HCT116 (cell line): ENCODE results near the gene ARL8B. TPM values are rescaled to one million over a fixed set of nuclear protein-coding genes. Genes with fewer than 3 reads are reported as not detected.

Source experiments
- ATAC-seq: fragments of 200-7000 bp; cut with Tn5 transposase; 2 replicates; pipeline ENCODE4 v1.9.1; 2020; ENCODE audit warnings: mild to moderate bottlenecking, moderate library complexity
- BruUV-seq: library from RNA; stranded (reverse); fragments of 400-500 nt; replicated peaks from 2 replicates; lab custom pipeline; 2021; lab: Mats Ljungman, UMichigan
- CTCF ChIA-PET: fragments of 300-600 bp; sonication (Branson Sonifier 250); formaldehyde crosslinking; loops from one replicate; lab custom pipeline; 2021; ENCODE audit warnings: antibody characterized with exemption; lab: Charles Lee
- POLR2A ChIA-PET: fragments of 300-600, 350-600 bp; sonication (Branson Sonifier 250); formaldehyde crosslinking; loops from one replicate; lab custom pipeline; 2021; ENCODE audit warnings: antibody characterized with exemption; lab: Charles Lee
- RAD21 ChIA-PET, 2 experiments: fragments of 300-600 bp; sonication (Branson Sonifier 250); formaldehyde crosslinking; loops; one replicate each; lab custom pipeline; 2023; ENCODE audit warnings: low total read pairs in 2 of 2; ENCODE audit not compliant: uncharacterized antibody in 2 of 2, unreplicated experiment in 2 of 2, low non-redundant PET in 1 of 2; lab: Charles Lee
- DNase-seq: peaks from one replicate; pipeline ENCODE4 v3.0.0-alpha.2; 2010; ENCODE audit warnings: low read depth, low spot score
- H2AFZ ChIP-seq: fragments of 200-600 bp; shearing (Covaris generic), sonication (generic); 2 replicates; pipeline ENCODE4 v1.6.1; 2017; ENCODE audit warnings: low read depth, mixed run types, mixed read lengths, antibody characterized with exemption, low read length; ENCODE audit not compliant: poor library complexity, severe bottlenecking
- H3K27ac ChIP-seq: 2 replicates; pipeline ENCODE4 v1.5.1; 2012; ENCODE audit warnings: low read depth, low read length
- H3K27me3 ChIP-seq: fragments of 200-600 bp; sonication (generic); 2 replicates; pipeline ENCODE4 v1.6.1; 2016; ENCODE audit warnings: mixed run types, low read length, mixed read lengths; ENCODE audit not compliant: insufficient read depth
- H3K36me3 ChIP-seq, 2 experiments: fragments of 200-500 bp in 1 of 2; fragments of 200-600 bp in 1 of 2; sonication (Bioruptor generic) in 1 of 2; sonication (generic) in 1 of 2; 2 replicates each; pipeline versions ENCODE4 v1.5.1 to v1.6.1; 2014 to 2016; ENCODE audit warnings: low read length in 2 of 2, inconsistent platforms in 1 of 2, mixed read lengths in 1 of 2, mixed run types in 1 of 2; ENCODE audit not compliant: insufficient read depth in 2 of 2, control insufficient read depth in 1 of 2
- H3K4me1 ChIP-seq, 2 experiments: fragments of 200-600 bp in 1 of 2; sonication (generic) in 1 of 2; 2 replicates each; pipeline versions ENCODE4 v1.5.1 to v1.6.1; 2012 to 2017; ENCODE audit warnings: low read length in 2 of 2, inconsistent platforms in 1 of 2, mild to moderate bottlenecking in 1 of 2, mixed read lengths in 1 of 2, mixed run types in 1 of 2, moderate library complexity in 1 of 2; ENCODE audit not compliant: insufficient read depth in 2 of 2, control insufficient read depth in 1 of 2
- H3K4me2 ChIP-seq: fragments of 200-600 bp; sonication (generic); 2 replicates; pipeline ENCODE4 v1.6.1; 2017; ENCODE audit warnings: mixed run types, low read length, mixed read lengths
- H3K4me3 ChIP-seq, 2 experiments: fragments of 200-600 bp in 1 of 2; sonication (generic) in 1 of 2; replicated peaks in 1 of 2; 2 replicates each; pipeline ENCODE4 v1.5.1; 2011 to 2016; ENCODE audit warnings: low read length in 2 of 2, control low read depth in 1 of 2, low read depth in 1 of 2, mild to moderate bottlenecking in 1 of 2, mixed read lengths in 1 of 2, mixed run types in 1 of 2
- H3K79me2 ChIP-seq: fragments of 200-600 bp; sonication (generic); 2 replicates; pipeline ENCODE4 v1.6.1; 2017; ENCODE audit warnings: mild to moderate bottlenecking, mixed run types, low read length, moderate library complexity, mixed read lengths; ENCODE audit not compliant: insufficient read depth
- H3K9ac ChIP-seq: fragments of 200-600 bp; sonication (generic); 2 replicates; pipeline ENCODE4 v1.6.1; 2016; ENCODE audit warnings: low read length, mixed read lengths
- H3K9me2 ChIP-seq: fragments of 200-600 bp; sonication (generic), shearing (Covaris generic); 2 replicates; pipeline ENCODE4 v1.6.1; 2017; ENCODE audit warnings: mixed run types, mild to moderate bottlenecking, moderate library complexity; ENCODE audit not compliant: insufficient read depth
- H3K9me3 ChIP-seq, 2 experiments: fragments of 200-500 bp in 1 of 2; fragments of 200-600 bp in 1 of 2; sonication (Bioruptor generic) in 1 of 2; sonication (generic) in 1 of 2; 2 replicates each; pipeline ENCODE4 v1.6.1; 2014 to 2017; ENCODE audit warnings: low read length in 2 of 2, mixed read lengths in 2 of 2, inconsistent platforms in 1 of 2, low read depth in 1 of 2, mild to moderate bottlenecking in 1 of 2, mixed run types in 1 of 2, moderate library complexity in 1 of 2; ENCODE audit not compliant: control insufficient read depth in 1 of 2, insufficient read depth in 1 of 2
- H4K20me1 ChIP-seq: fragments of 200-600 bp; sonication (generic), shearing (Covaris generic); 2 replicates; pipeline ENCODE4 v1.6.1; 2017; ENCODE audit warnings: mixed run types, mild to moderate bottlenecking, moderate library complexity; ENCODE audit not compliant: insufficient read depth
- CBX3 ChIP-seq: IDR thresholded peaks from 2 replicates; pipeline ENCODE4 v1.6.1; 2012; ENCODE audit warnings: low read depth
- CEBPB ChIP-seq: IDR thresholded peaks from 2 replicates; pipeline ENCODE4 v1.6.1; 2012; ENCODE audit warnings: low read depth
- ELF1 ChIP-seq: IDR thresholded peaks from 2 replicates; pipeline ENCODE4 v1.6.1; 2012; ENCODE audit warnings: low read depth, borderline replicate concordance
- EZH2phosphoT487 ChIP-seq: fragments of 200-600 bp; IDR thresholded peaks from 2 replicates; pipeline ENCODE4 v1.6.1; 2018; ENCODE audit warnings: antibody characterized with exemption, borderline replicate concordance
- FOSL1 ChIP-seq: IDR thresholded peaks from 2 replicates; pipeline ENCODE4 v1.6.1; 2012; ENCODE audit warnings: low read depth
- JUND ChIP-seq: IDR thresholded peaks from 2 replicates; pipeline ENCODE4 v1.6.1; 2012
- POLR2A ChIP-seq: IDR thresholded peaks from 2 replicates; pipeline ENCODE4 v1.7.0; 2011; ENCODE audit warnings: borderline replicate concordance; ENCODE audit not compliant: insufficient read depth, insufficient read length; ENCODE audit errors: extremely low read depth
- POLR2AphosphoS5 ChIP-seq: IDR thresholded peaks from 2 replicates; pipeline ENCODE4 v1.6.1; 2011; ENCODE audit warnings: mild to moderate bottlenecking, low read depth, low read length, moderate library complexity
- RAD21 ChIP-seq: IDR thresholded peaks from 2 replicates; pipeline ENCODE4 v1.6.1; 2012; ENCODE audit warnings: low read depth, mild to moderate bottlenecking
- SIN3A ChIP-seq: IDR thresholded peaks from 2 replicates; pipeline ENCODE4 v1.6.1; 2012; ENCODE audit warnings: low read depth
- SP1 ChIP-seq: IDR thresholded peaks from 2 replicates; pipeline ENCODE4 v1.6.1; 2012; ENCODE audit warnings: low read depth
- SRF ChIP-seq: IDR thresholded peaks from 2 replicates; pipeline ENCODE4 v1.6.1; 2012; ENCODE audit warnings: low read depth
- TCF7L2 ChIP-seq: IDR thresholded peaks from 2 replicates; pipeline ENCODE4 v1.7.0; 2011; ENCODE audit warnings: borderline replicate concordance, inconsistent platforms; ENCODE audit not compliant: insufficient read depth, insufficient read length; ENCODE audit errors: extremely low read depth
- ZFX ChIP-seq: fragments of 450-650 bp; IDR thresholded peaks from 2 replicates; pipeline ENCODE4 v1.6.1; 2017
- ZNF274 ChIP-seq: fragments of 200-500 bp; sonication (Bioruptor generic); IDR thresholded peaks from 2 replicates; pipeline ENCODE4 v1.6.1; 2014; ENCODE audit warnings: mild to moderate bottlenecking, low read depth, low read length, inconsistent platforms
- intact Hi-C: fragments of 100-400 bp; cut with micrococcal nuclease; formaldehyde crosslinking; loops from 2 replicates; pipeline ENCODE4 v1.10.0; 2022
- total RNA-seq: library from RNA; stranded (reverse); gene quantifications from one replicate; pipeline ENCODE4 v1.2.1, GENCODE V29; 2021; ENCODE audit not compliant: unreplicated experiment
- TF ChIP-seq, protein P1 (sequence below): IDR thresholded peaks from 2 replicates; pipeline ENCODE4 v1.6.1; 2011; ENCODE audit warnings: mild to moderate bottlenecking, low read length, moderate library complexity; ENCODE audit not compliant: insufficient replicate concordance; ENCODE audit errors: extremely low read depth
- TF ChIP-seq, protein P2 (sequence below): IDR thresholded peaks from 2 replicates; pipeline ENCODE4 v1.6.1; 2012
- TF ChIP-seq, protein P3 (sequence below): IDR thresholded peaks from 2 replicates; pipeline ENCODE4 v1.6.1; 2012; ENCODE audit warnings: low read depth
- TF ChIP-seq, protein P4 (sequence below): IDR thresholded peaks from 2 replicates; pipeline ENCODE4 v1.6.1; 2012

Gene ARL8B
- total RNA-seq, 1 experiment from 2014 or later: 38.1 TPM

DNA sequence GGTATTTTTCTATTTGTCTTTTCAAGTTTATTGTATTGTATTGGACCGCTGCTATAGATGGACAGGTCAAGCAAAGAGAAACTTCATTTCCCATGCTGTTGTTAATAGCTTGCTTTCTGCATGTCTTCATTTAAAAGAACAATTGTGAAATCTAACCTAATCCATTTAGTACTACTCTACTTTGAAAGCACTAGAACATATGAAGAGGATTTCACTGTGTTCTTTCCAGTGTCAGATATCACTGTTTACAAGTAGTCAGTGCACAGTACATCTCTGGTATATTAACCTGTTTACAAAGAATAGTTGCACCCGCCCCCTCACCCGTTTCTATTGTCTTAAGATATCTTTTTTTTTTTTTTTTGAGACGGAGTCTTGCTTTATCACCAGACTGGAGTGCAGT, 43.6 kb downstream of the ARL8B start:
- H3K4me1 ChIP-seq: peaks cover 27 to 30% of the 10 kb centered on the region in 2 experiments
- no peaks in the 10 kb centered on the region for H3K9me2 ChIP-seq
- no peak overlapping the region for H3K27ac ChIP-seq
- DNase-seq (no peak), ATAC-seq (no peak)
- H3K4me3 ChIP-seq: no peak overlapping the region
- H3K9ac ChIP-seq: no peak overlapping the region
- peaks cover 21% of the 10 kb centered on the region; the same call in 1 of the 2 replicates for H4K20me1 ChIP-seq
- H3K36me3 ChIP-seq: no peaks in the 10 kb centered on the region
- no peak for TF ChIP-seq TCF7L2
- TF ChIP-seq, protein P1, sequence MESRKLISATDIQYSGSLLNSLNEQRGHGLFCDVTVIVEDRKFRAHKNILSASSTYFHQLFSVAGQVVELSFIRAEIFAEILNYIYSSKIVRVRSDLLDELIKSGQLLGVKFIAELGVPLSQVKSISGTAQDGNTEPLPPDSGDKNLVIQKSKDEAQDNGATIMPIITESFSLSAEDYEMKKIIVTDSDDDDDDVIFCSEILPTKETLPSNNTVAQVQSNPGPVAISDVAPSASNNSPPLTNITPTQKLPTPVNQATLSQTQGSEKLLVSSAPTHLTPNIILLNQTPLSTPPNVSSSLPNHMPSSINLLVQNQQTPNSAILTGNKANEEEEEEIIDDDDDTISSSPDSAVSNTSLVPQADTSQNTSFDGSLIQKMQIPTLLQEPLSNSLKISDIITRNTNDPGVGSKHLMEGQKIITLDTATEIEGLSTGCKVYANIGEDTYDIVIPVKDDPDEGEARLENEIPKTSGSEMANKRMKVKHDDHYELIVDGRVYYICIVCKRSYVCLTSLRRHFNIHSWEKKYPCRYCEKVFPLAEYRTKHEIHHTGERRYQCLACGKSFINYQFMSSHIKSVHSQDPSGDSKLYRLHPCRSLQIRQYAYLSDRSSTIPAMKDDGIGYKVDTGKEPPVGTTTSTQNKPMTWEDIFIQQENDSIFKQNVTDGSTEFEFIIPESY: no peak
- TF ChIP-seq SP1: no peak
- TF ChIP-seq, protein P2, sequence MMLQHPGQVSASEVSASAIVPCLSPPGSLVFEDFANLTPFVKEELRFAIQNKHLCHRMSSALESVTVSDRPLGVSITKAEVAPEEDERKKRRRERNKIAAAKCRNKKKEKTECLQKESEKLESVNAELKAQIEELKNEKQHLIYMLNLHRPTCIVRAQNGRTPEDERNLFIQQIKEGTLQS: no peak
- no peak for TF ChIP-seq SRF
- no peak for TF ChIP-seq ZNF274
- no peak for TF ChIP-seq POLR2AphosphoS5
- no peak for TF ChIP-seq EZH2phosphoT487
- no peak for TF ChIP-seq POLR2A
- no peak for TF ChIP-seq FOSL1
- TF ChIP-seq RAD21: no peak
- no peak for TF ChIP-seq SIN3A
- no peak for TF ChIP-seq ELF1
- TF ChIP-seq JUND: no peak
- TF ChIP-seq CEBPB: no peak
- TF ChIP-seq, protein P3, sequence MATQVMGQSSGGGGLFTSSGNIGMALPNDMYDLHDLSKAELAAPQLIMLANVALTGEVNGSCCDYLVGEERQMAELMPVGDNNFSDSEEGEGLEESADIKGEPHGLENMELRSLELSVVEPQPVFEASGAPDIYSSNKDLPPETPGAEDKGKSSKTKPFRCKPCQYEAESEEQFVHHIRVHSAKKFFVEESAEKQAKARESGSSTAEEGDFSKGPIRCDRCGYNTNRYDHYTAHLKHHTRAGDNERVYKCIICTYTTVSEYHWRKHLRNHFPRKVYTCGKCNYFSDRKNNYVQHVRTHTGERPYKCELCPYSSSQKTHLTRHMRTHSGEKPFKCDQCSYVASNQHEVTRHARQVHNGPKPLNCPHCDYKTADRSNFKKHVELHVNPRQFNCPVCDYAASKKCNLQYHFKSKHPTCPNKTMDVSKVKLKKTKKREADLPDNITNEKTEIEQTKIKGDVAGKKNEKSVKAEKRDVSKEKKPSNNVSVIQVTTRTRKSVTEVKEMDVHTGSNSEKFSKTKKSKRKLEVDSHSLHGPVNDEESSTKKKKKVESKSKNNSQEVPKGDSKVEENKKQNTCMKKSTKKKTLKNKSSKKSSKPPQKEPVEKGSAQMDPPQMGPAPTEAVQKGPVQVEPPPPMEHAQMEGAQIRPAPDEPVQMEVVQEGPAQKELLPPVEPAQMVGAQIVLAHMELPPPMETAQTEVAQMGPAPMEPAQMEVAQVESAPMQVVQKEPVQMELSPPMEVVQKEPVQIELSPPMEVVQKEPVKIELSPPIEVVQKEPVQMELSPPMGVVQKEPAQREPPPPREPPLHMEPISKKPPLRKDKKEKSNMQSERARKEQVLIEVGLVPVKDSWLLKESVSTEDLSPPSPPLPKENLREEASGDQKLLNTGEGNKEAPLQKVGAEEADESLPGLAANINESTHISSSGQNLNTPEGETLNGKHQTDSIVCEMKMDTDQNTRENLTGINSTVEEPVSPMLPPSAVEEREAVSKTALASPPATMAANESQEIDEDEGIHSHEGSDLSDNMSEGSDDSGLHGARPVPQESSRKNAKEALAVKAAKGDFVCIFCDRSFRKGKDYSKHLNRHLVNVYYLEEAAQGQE: no peak
- TF ChIP-seq, protein P4, sequence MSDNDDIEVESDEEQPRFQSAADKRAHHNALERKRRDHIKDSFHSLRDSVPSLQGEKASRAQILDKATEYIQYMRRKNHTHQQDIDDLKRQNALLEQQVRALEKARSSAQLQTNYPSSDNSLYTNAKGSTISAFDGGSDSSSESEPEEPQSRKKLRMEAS: no peak
- no peak for TF ChIP-seq CBX3
- TF ChIP-seq ZFX: no peak
- peaks cover 79% of the 10 kb centered on the region for H3K79me2 ChIP-seq
- intact Hi-C loops: no loop called here
- ChIA-PET RAD21 (no interaction called here), POLR2A (no interaction called here), CTCF (no interaction called here)
- no peaks in the 10 kb centered on the region for H3K9me3 ChIP-seq
- no peak overlapping the region for H3K4me2 ChIP-seq
- no peaks in the 10 kb centered on the region for H3K27me3 ChIP-seq
- H2AFZ ChIP-seq: no peak overlapping the region
- BruUV-seq: no TSS peak
